ENCODE results near the gene PTPN9.

- no peak for TF ChIP-seq POLR2A (IDR thresholded peaks at IDR 0.05)
- TF ChIP-seq, protein P1, sequence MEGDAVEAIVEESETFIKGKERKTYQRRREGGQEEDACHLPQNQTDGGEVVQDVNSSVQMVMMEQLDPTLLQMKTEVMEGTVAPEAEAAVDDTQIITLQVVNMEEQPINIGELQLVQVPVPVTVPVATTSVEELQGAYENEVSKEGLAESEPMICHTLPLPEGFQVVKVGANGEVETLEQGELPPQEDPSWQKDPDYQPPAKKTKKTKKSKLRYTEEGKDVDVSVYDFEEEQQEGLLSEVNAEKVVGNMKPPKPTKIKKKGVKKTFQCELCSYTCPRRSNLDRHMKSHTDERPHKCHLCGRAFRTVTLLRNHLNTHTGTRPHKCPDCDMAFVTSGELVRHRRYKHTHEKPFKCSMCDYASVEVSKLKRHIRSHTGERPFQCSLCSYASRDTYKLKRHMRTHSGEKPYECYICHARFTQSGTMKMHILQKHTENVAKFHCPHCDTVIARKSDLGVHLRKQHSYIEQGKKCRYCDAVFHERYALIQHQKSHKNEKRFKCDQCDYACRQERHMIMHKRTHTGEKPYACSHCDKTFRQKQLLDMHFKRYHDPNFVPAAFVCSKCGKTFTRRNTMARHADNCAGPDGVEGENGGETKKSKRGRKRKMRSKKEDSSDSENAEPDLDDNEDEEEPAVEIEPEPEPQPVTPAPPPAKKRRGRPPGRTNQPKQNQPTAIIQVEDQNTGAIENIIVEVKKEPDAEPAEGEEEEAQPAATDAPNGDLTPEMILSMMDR (IDR thresholded peaks at IDR 0.05), result no peak
- no peak for TF ChIP-seq EP300 (IDR thresholded peaks at IDR 0.05)
- TF ChIP-seq POLR2AphosphoS5 (IDR thresholded peaks at IDR 0.05), result no peak
Measured at GRCh38 chr15:75493732-75494131, 85.4 kb downstream of the PTPN9 start.
